H1 (cell line): ENCODE results near the gene BCAR1. TPM values are rescaled to one million over a fixed set of nuclear protein-coding genes. Genes with fewer than 3 reads are reported as not detected.
A peak's percentile ranks its signal among the peaks of the same experiment; 100 is the strongest.

Experiments used
- CTCF ChIA-PET: fragments of 300-600 bp; sonication (Branson Sonifier 250); formaldehyde crosslinking; loops from one replicate; lab custom pipeline; 2021; ENCODE audit not compliant: partially characterized antibody; lab: Charles Lee
- POLR2A ChIA-PET: fragments of 300-600 bp; sonication (Branson Sonifier 250); formaldehyde crosslinking; loops from one replicate; lab custom pipeline; 2021; ENCODE audit warnings: inconsistent platforms; ENCODE audit not compliant: partially characterized antibody; lab: Charles Lee
- DNase-seq, 2 experiments: peaks; one replicate each; pipeline versions ENCODE4 v3.0.0 to v3.0.0-alpha.2; 2010 to 2022; ENCODE audit warnings: low spot score in 2 of 2, low read depth in 1 of 2, mixed read lengths in 1 of 2
- FAIRE-seq: peaks from 2 replicates; lab custom pipeline; 2011; peaks lifted over from hg19 to GRCh38; lab: Jason Lieb, UNC
- H2AFZ ChIP-seq: 2 replicates; pipeline ENCODE4 v1.8.1; 2012; ENCODE audit warnings: low read length, inconsistent platforms
- H2AK5ac ChIP-seq: 2 replicates; pipeline ENCODE4 v1.6.1; 2013; ENCODE audit warnings: low read depth, low read length
- H2BK120ac ChIP-seq: replicated peaks from 2 replicates; pipeline ENCODE3; 2013; ENCODE audit warnings: low read depth, low read length, inconsistent platforms
- H2BK12ac ChIP-seq: 2 replicates; pipeline ENCODE4 v1.6.1; 2013; ENCODE audit warnings: low read depth, low read length
- H2BK15ac ChIP-seq: 2 replicates; pipeline ENCODE4 v1.6.1; 2013; ENCODE audit warnings: low read length
- H2BK20ac ChIP-seq: 2 replicates; pipeline ENCODE4 v1.6.1; 2013; ENCODE audit warnings: low read length
- H2BK5ac ChIP-seq: 2 replicates; pipeline ENCODE4 v1.6.1; 2013; ENCODE audit warnings: low read depth, low read length
- H3K14ac ChIP-seq: 2 replicates; pipeline ENCODE4 v1.6.1; 2013; ENCODE audit warnings: inconsistent platforms; ENCODE audit not compliant: insufficient read length
- H3K18ac ChIP-seq: 2 replicates; pipeline ENCODE4 v1.6.1; 2013; ENCODE audit warnings: low read length; ENCODE audit errors: extremely low read depth
- H3K23ac ChIP-seq: 2 replicates; pipeline ENCODE4 v1.6.1; 2013; ENCODE audit warnings: inconsistent platforms; ENCODE audit not compliant: insufficient read length
- H3K23me2 ChIP-seq: 2 replicates; pipeline ENCODE4 v1.6.1; 2013; ENCODE audit warnings: low read depth, low read length
- H3K27ac ChIP-seq: 2 replicates; pipeline ENCODE4 v1.6.1; 2011; ENCODE audit warnings: low read depth, low read length, inconsistent platforms
- H3K27me3 ChIP-seq, 4 experiments: replicated peaks in 1 of 4; 1 replicate in 1 of 4; 2 replicates in 3 of 4; pipeline versions ENCODE4 v1.6.1 to v1.8.1; 2011 to 2013; ENCODE audit warnings: low read length in 3 of 4, mild to moderate bottlenecking in 3 of 4, inconsistent platforms in 2 of 4, mixed read lengths in 2 of 4, moderate library complexity in 1 of 4; ENCODE audit not compliant: control insufficient read depth in 3 of 4, insufficient read depth in 3 of 4; ENCODE audit errors: extremely low read depth in 1 of 4
- H3K36me3 ChIP-seq, 4 experiments: 2 replicates each; pipeline versions ENCODE4 v1.6.1 to v1.8.1; 2011 to 2013; ENCODE audit warnings: mild to moderate bottlenecking in 4 of 4, low read length in 3 of 4, moderate library complexity in 2 of 4, control low read depth in 1 of 4, inconsistent platforms in 1 of 4; ENCODE audit not compliant: insufficient read depth in 4 of 4, control insufficient read depth in 2 of 4
- H3K4ac ChIP-seq: replicated peaks from 2 replicates; pipeline ENCODE3; 2013; ENCODE audit warnings: low read length, low read depth, mixed read lengths, inconsistent platforms; ENCODE audit not compliant: insufficient read length
- H3K4me1 ChIP-seq, 4 experiments: replicated peaks in 1 of 4; 1 replicate in 1 of 4; 2 replicates in 3 of 4; pipeline versions ENCODE4 v1.6.1 to v1.8.1; 2011 to 2013; ENCODE audit warnings: low read length in 3 of 4, inconsistent platforms in 2 of 4, mixed read lengths in 1 of 4; ENCODE audit not compliant: insufficient read depth in 4 of 4, control insufficient read depth in 3 of 4
- H3K4me2 ChIP-seq, 2 experiments: 2 replicates each; pipeline versions ENCODE4 v1.6.1 to v1.8.1; 2011 to 2013; ENCODE audit warnings: low read depth in 2 of 2, low read length in 2 of 2, control low read depth in 1 of 2, inconsistent platforms in 1 of 2, mild to moderate bottlenecking in 1 of 2; ENCODE audit not compliant: insufficient read depth in 1 of 2
- H3K4me3 ChIP-seq, 4 experiments: fragments of 200-600, 300-600 bp in 1 of 4; sonication (generic), shearing (Covaris generic), sonication (Bioruptor Twin) in 1 of 4; 2 replicates each; pipeline versions ENCODE4 v1.5.1 to v1.8.1; 2011 to 2016; ENCODE audit warnings: low read length in 4 of 4, low read depth in 3 of 4, control low read depth in 2 of 4, inconsistent platforms in 2 of 4, mild to moderate bottlenecking in 2 of 4, mixed read lengths in 1 of 4, moderate library complexity in 1 of 4; ENCODE audit not compliant: insufficient read depth in 2 of 4; ENCODE audit errors: extremely low read depth in 1 of 4
- H3K56ac ChIP-seq: replicated peaks from 2 replicates; pipeline ENCODE3; 2013; ENCODE audit warnings: low read depth, mild to moderate bottlenecking, mixed read lengths, low read length, inconsistent platforms; ENCODE audit not compliant: insufficient read length
- H3K79me1 ChIP-seq: 2 replicates; pipeline ENCODE4 v1.6.1; 2013; ENCODE audit warnings: low read depth, low read length, control low read depth
- H3K79me2 ChIP-seq, 2 experiments: 2 replicates each; pipeline versions ENCODE4 v1.6.1 to v1.8.1; 2012 to 2013; ENCODE audit warnings: low read length in 2 of 2, mild to moderate bottlenecking in 2 of 2, inconsistent platforms in 1 of 2; ENCODE audit not compliant: insufficient read depth in 2 of 2, control insufficient read depth in 1 of 2
- H3K9ac ChIP-seq, 4 experiments: replicated peaks in 1 of 4; 1 replicate in 1 of 4; 2 replicates in 3 of 4; pipeline versions ENCODE4 v1.6.1 to v1.8.1; 2011 to 2013; ENCODE audit warnings: low read depth in 3 of 4, low read length in 3 of 4, control low read depth in 2 of 4, mild to moderate bottlenecking in 2 of 4, moderate library complexity in 2 of 4, inconsistent platforms in 1 of 4; ENCODE audit errors: extremely low read depth in 1 of 4
- H3K9me3 ChIP-seq, 2 experiments: 2 replicates each; pipeline versions ENCODE4 v1.6.1 to v1.8.1; 2012 to 2013; ENCODE audit warnings: mild to moderate bottlenecking in 2 of 2, moderate library complexity in 2 of 2, control low read depth in 1 of 2, inconsistent platforms in 1 of 2, low read depth in 1 of 2, low read length in 1 of 2, mixed read lengths in 1 of 2; ENCODE audit not compliant: insufficient read depth in 2 of 2
- H4K20me1 ChIP-seq, 2 experiments: replicated peaks in 1 of 2; 2 replicates each; pipeline versions ENCODE3 to v1.8.1; 2011 to 2013; ENCODE audit warnings: inconsistent platforms in 2 of 2, low read length in 2 of 2, mild to moderate bottlenecking in 1 of 2; ENCODE audit not compliant: insufficient read depth in 2 of 2, control insufficient read depth in 1 of 2
- H4K5ac ChIP-seq: 2 replicates; pipeline ENCODE4 v1.6.1; 2013; ENCODE audit warnings: low read length, low read depth, mixed read lengths, inconsistent platforms; ENCODE audit not compliant: insufficient read length
- H4K8ac ChIP-seq: 2 replicates; pipeline ENCODE4 v1.8.0; 2013; ENCODE audit warnings: mild to moderate bottlenecking, moderate library complexity, low read length, inconsistent platforms; ENCODE audit not compliant: insufficient read depth; ENCODE audit errors: extremely low read depth
- H4K91ac ChIP-seq: replicated peaks from 2 replicates; pipeline ENCODE3; 2013; ENCODE audit warnings: low read length, mixed read lengths, inconsistent platforms; ENCODE audit not compliant: insufficient read length
- BCL11A ChIP-seq, 2 experiments: IDR thresholded peaks; one replicate each; pipeline ENCODE4 v1.6.1; 2011; ENCODE audit warnings: low read depth in 2 of 2, low read length in 2 of 2, mild to moderate bottlenecking in 2 of 2
- CREB1 ChIP-seq: IDR thresholded peaks from 2 replicates; pipeline ENCODE4 v1.6.1; 2012; ENCODE audit warnings: inconsistent platforms
- POLR2AphosphoS5 ChIP-seq: IDR thresholded peaks from 2 replicates; pipeline ENCODE4 v1.6.1; 2011; ENCODE audit warnings: low read depth, low read length
- RFX5 ChIP-seq: IDR thresholded peaks from 2 replicates; pipeline ENCODE4 v1.6.1; 2011; ENCODE audit warnings: low read depth, low read length, improper control_type of control experiment, borderline replicate concordance
- SIRT6 ChIP-seq: IDR thresholded peaks from one replicate; pipeline ENCODE4 v1.7.1; 2012; ENCODE audit warnings: low read length, inconsistent platforms
- YY1 ChIP-seq: IDR thresholded peaks from 2 replicates; pipeline ENCODE4 v1.6.1; 2011; ENCODE audit warnings: low read depth, mild to moderate bottlenecking, low read length
- WGBS, 2 experiments: shearing (Covaris generic) in 1 of 2; methylation state at CpG; one replicate each; pipeline versions ENCODE4 v1.1.6 to v1.1.7; 2013 to 2015; ENCODE audit warnings: low lambda C conversion rate in 2 of 2, mixed read lengths in 2 of 2, inconsistent platforms in 1 of 2, low coverage in 1 of 2, missing lambda C conversion rate in 1 of 2; ENCODE audit not compliant: insufficient replicate concordance in 2 of 2, insufficient coverage in 1 of 2, insufficient read length in 1 of 2; ENCODE audit errors: extremely low coverage in 1 of 2, missing lambda C conversion rate in 1 of 2; 5-methylcytosine and 5-hydroxymethylcytosine counted together
- polyA plus RNA-seq, 7 experiments: library from polyadenylated mRNA; depleted of rRNA in 3 of 7; stranded (reverse) in 5 of 7; unstranded in 2 of 7; fragments of >200 nt in 5 of 7; fragments of 200-250 nt in 2 of 7; gene quantifications; 1 replicate in 5 of 7; 2 replicates in 1 of 7; 4 replicates in 1 of 7; pipeline versions ENCODE4 v1.2.1 to v1.2.3, GENCODE V29; 2011 to 2013; ENCODE audit warnings: missing spikeins in 2 of 7, mixed read lengths in 2 of 7
- total RNA-seq: library from RNA; stranded (reverse); fragmentation: NEBNext Ultra II Directional; extraction: Animal tissue kit (Norgen Biotek cat#: 25700); gene quantifications from 2 replicates; pipeline ENCODE4 v1.2.1, GENCODE V29; 2021
- TF ChIP-seq, protein P1 (sequence below), 3 experiments: IDR thresholded peaks; 1 replicate in 2 of 3; 2 replicates in 1 of 3; pipeline versions ENCODE4 v1.5.1 to v1.6.1; 2011; ENCODE audit warnings: low read length in 3 of 3, mild to moderate bottlenecking in 3 of 3, inconsistent platforms in 2 of 3, low read depth in 1 of 3, moderate library complexity in 1 of 3; ENCODE audit not compliant: insufficient read depth in 1 of 3; ENCODE audit errors: control extremely low read depth in 1 of 3
- TF ChIP-seq, protein P2 (sequence below): IDR thresholded peaks from 2 replicates; pipeline ENCODE4 v1.6.1; 2011; ENCODE audit warnings: low read depth, mild to moderate bottlenecking, low read length; ENCODE audit not compliant: insufficient read depth
- TF ChIP-seq, protein P3 (sequence below): IDR thresholded peaks from 2 replicates; pipeline ENCODE4 v1.6.1; 2011; ENCODE audit warnings: low read length, improper control_type of control experiment

The BCAR1 gene
- total and polyA plus RNA-seq, 2 of the 8 experiments (the other 6 are each of a cell fraction or from before 2014, with no cell fraction given), result 59.8 to 105 TPM

DNA sequence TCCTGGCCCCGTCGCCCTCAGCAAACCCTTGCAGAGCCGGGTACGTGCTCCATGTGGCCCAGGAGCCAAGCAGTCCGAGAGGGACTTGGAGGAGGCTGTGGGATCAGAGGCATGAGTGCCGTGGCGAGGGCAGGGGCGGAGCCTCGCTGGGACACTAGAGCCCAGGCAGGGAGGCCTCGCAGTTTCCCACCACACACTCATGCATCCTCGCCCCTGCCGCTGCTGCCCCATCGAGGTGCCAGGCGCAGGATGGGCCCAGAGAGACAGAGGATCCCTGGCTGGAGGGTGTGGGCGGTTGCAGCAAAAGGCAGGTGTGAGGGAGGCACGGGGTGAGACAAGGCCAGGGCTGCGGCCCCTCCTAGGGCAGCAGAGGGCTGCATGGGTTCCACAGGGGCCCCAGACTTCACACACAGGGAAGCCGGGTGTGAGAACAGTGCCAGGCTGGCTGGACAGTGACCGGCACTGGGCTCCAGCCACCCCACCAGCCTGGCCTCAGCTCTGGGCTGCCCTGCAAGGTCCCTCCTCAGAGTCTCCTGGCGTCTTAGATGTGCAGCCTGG is 7.7 kb downstream of the BCAR1 start:
- Histone ChIP-seq H4K91ac (peak overlapping the region; percentile 83), H3K79me2 (peaks cover 10 to 97% of the 10 kb centered on the region in 2 experiments; a peak in 3 of 4 replicates), H2BK120ac (no peak overlapping the region), H3K18ac (peak overlapping the region; percentile 60; the same call in 1 of the 2 replicates), H3K23ac (no peak overlapping the region), H3K9ac (no peak overlapping the region), H3K9me3 (no peaks in the 10 kb centered on the region), H2AK5ac (peak overlapping the region; percentile 65), H3K79me1 (peaks cover 28% of the 10 kb centered on the region), H4K20me1 (peaks cover 39 to 53% of the 10 kb centered on the region in 2 experiments), H3K27ac (peak overlapping the region; percentile 73), H3K23me2 (no peaks in the 10 kb centered on the region), H3K4me2 (no peak overlapping the region), H3K4ac (peak overlapping the region; percentile 95), H2BK20ac (no peak overlapping the region), H3K4me3 (no peak overlapping the region), H2AFZ (no peak overlapping the region), H4K8ac (no peak overlapping the region), H2BK5ac (peak overlapping the region; percentile 75), H3K27me3 (no peaks in the 10 kb centered on the region), H3K36me3 (peaks cover 0 to 25% (median 10%) of the 10 kb centered on the region in 4 experiments; a peak in 6 of 8 replicates), H3K14ac (no peak overlapping the region), H3K56ac (peak overlapping the region; percentile 3), H2BK12ac (peak overlapping the region; percentile 68; the same call in 1 of the 2 replicates), H3K4me1 (peaks cover 0 to 47% (median 35%) of the 10 kb centered on the region in 4 experiments; a peak in 6 of 7 replicates), H2BK15ac (no peak overlapping the region), H4K5ac (no peak overlapping the region)
- FAIRE-seq, result no peak
- CTCF ChIA-PET, result interaction anchor here (1.1 to 15.7 kb wide), 3 partner anchors 8 to 29 kb away, joined by 3 to 236 read pairs (median 3); no protein-coding TSS in a partner anchor
- WGBS, 2 experiments, result 86% methylated on average over 20 of the region's 20 CpGs; no CpG with 5 or more reads in 1 of the 2 experiments
- DNase-seq, result no peak
- POLR2A ChIA-PET, result interaction anchor here (1.3 to 22.7 kb wide), 3 partner anchors 6 to 190 kb away, joined by 3 to 375 read pairs (median 375); partner anchors contain the start of genes BCAR1 and CFDP1
- TF ChIP-seq BCL11A (IDR thresholded peaks at IDR 0.05; ENCODE audit: low read depth in 2 of 2, low read length in 2 of 2) (no peak), POLR2AphosphoS5 (no peak), SIRT6 (no peak), RFX5 (no peak), CREB1 (no peak), YY1 (no peak)
- TF ChIP-seq, protein P1, sequence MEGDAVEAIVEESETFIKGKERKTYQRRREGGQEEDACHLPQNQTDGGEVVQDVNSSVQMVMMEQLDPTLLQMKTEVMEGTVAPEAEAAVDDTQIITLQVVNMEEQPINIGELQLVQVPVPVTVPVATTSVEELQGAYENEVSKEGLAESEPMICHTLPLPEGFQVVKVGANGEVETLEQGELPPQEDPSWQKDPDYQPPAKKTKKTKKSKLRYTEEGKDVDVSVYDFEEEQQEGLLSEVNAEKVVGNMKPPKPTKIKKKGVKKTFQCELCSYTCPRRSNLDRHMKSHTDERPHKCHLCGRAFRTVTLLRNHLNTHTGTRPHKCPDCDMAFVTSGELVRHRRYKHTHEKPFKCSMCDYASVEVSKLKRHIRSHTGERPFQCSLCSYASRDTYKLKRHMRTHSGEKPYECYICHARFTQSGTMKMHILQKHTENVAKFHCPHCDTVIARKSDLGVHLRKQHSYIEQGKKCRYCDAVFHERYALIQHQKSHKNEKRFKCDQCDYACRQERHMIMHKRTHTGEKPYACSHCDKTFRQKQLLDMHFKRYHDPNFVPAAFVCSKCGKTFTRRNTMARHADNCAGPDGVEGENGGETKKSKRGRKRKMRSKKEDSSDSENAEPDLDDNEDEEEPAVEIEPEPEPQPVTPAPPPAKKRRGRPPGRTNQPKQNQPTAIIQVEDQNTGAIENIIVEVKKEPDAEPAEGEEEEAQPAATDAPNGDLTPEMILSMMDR (IDR thresholded peaks at IDR 0.05; ENCODE audit: control extremely low read depth in 1 of 3, insufficient read depth in 1 of 3, low read depth in 1 of 3, low read length in 3 of 3), result no peak
- TF ChIP-seq, protein P2, sequence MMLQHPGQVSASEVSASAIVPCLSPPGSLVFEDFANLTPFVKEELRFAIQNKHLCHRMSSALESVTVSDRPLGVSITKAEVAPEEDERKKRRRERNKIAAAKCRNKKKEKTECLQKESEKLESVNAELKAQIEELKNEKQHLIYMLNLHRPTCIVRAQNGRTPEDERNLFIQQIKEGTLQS, result no peak
- TF ChIP-seq, protein P3, sequence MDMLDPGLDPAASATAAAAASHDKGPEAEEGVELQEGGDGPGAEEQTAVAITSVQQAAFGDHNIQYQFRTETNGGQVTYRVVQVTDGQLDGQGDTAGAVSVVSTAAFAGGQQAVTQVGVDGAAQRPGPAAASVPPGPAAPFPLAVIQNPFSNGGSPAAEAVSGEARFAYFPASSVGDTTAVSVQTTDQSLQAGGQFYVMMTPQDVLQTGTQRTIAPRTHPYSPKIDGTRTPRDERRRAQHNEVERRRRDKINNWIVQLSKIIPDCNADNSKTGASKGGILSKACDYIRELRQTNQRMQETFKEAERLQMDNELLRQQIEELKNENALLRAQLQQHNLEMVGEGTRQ, result no peak
